Large intestine (tissue), 3 donors: ENCODE results near the gene WDFY4. TPM values are rescaled to one million over a fixed set of nuclear protein-coding genes. Genes with fewer than 3 reads are reported as not detected.

Experiments
- DNase-seq, 2 donors: peaks; one replicate each; pipeline versions ENCODE4 v3.0.0 to v3.0.0-alpha.2; 2013
- H3K27ac ChIP-seq: one replicate; pipeline ENCODE4 v1.5.1; 2013; ENCODE audit warnings: low read length
- H3K27me3 ChIP-seq: 2 replicates; pipeline ENCODE4 v1.6.1; 2013; ENCODE audit warnings: low read length; ENCODE audit not compliant: control insufficient read depth, insufficient read depth
- H3K36me3 ChIP-seq: 2 replicates; pipeline ENCODE4 v1.6.1; 2013; ENCODE audit warnings: low read length; ENCODE audit not compliant: control insufficient read depth, insufficient read depth
- H3K4me1 ChIP-seq: one replicate; pipeline ENCODE4 v1.6.1; 2013; ENCODE audit warnings: low read length; ENCODE audit not compliant: control insufficient read depth, insufficient read depth
- H3K4me3 ChIP-seq: one replicate; pipeline ENCODE4 v1.5.1; 2013; ENCODE audit warnings: low read length
- H3K9me3 ChIP-seq: one replicate; pipeline ENCODE4 v1.6.1; 2013; ENCODE audit warnings: mild to moderate bottlenecking, low read depth, low read length, moderate library complexity; ENCODE audit not compliant: control insufficient read depth
- WGBS: methylation state at CpG from one replicate; pipeline ENCODE4 v1.1.5; 2013; ENCODE audit warnings: low lambda C conversion rate; ENCODE audit not compliant: insufficient coverage; 5-methylcytosine and 5-hydroxymethylcytosine counted together
- polyA plus RNA-seq: library from polyadenylated mRNA; unstranded; fragments of 120-200 nt; gene quantifications from one replicate; pipeline ENCODE4 v1.2.1, GENCODE V29; 2013

WDFY4 gene
- polyA plus RNA-seq, 1 donor = 3.5 TPM

GRCh38 chr10:48760983-48761382 is 76.3 kb downstream of the WDFY4 start:
- H3K36me3 ChIP-seq = no peaks in the 10 kb centered on the region
- no peak overlapping the region for H3K27ac ChIP-seq
- no peak overlapping the region for H3K4me3 ChIP-seq
- H3K4me1 ChIP-seq = no peaks in the 10 kb centered on the region
- DNase-seq = no peak
- H3K9me3 ChIP-seq = no peaks in the 10 kb centered on the region
- H3K27me3 ChIP-seq = peaks cover 3% of the 10 kb centered on the region
- 93% methylated on average over 2 of the region's 5 CpGs for WGBS

- DNase-seq = no peak
- no CpG with 5 or more reads among the region's 6 CpGs for WGBS
- no peaks in the 10 kb centered on the region for H3K36me3 ChIP-seq
- no peak overlapping the region for H3K4me3 ChIP-seq
- no peak overlapping the region for H3K27ac ChIP-seq
- H3K27me3 ChIP-seq = peaks cover 3% of the 10 kb centered on the region
- H3K9me3 ChIP-seq = no peaks in the 10 kb centered on the region
- no peaks in the 10 kb centered on the region for H3K4me1 ChIP-seq
Observed at GRCh38 chr10:48762064-48763042, 77.7 kb downstream of the WDFY4 start.

- H3K36me3 ChIP-seq = no peaks in the 10 kb centered on the region
- H3K4me1 ChIP-seq = no peaks in the 10 kb centered on the region
- H3K4me3 ChIP-seq = no peak overlapping the region
- peaks cover 3% of the 10 kb centered on the region for H3K27me3 ChIP-seq
- H3K27ac ChIP-seq = no peak overlapping the region
- WGBS = 100% methylated on average over 3 of the region's 5 CpGs
- DNase-seq = no peak
- no peaks in the 10 kb centered on the region for H3K9me3 ChIP-seq
Observed at GRCh38 chr10:48763403-48763965, 78.8 kb downstream of the WDFY4 start.

DNA sequence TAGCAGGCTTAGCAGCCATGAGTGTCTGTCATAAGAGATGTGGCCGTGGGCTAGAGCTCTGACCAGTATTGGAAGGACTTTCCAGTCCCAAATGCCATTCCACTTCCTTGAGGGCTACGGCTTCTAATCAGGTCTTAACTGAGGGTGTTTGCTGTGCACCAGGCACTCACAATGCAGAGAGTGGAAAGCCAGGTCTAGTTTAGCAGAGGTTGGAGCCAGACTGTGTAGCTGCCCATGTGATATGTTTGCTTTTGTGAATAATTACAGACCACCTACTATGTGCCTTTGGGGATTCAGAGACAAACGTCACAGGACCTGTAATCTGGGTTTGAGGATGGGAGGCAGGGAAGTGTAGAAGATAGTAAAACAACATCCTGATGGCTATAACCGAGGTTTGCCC is 79.8 kb downstream of the WDFY4 start:
- Histone ChIP-seq H3K36me3 (no peaks in the 10 kb centered on the region), H3K27me3 (peaks cover under 1% of the 10 kb centered on the region), H3K4me3 (no peak overlapping the region), H3K4me1 (no peaks in the 10 kb centered on the region), H3K9me3 (no peaks in the 10 kb centered on the region), H3K27ac (no peak overlapping the region)
- 70% methylated on average over 2 of the region's 4 CpGs for WGBS
- no peak for DNase-seq

- WGBS = no CpG with 5 or more reads among the region's 1 CpG
- H3K27me3 ChIP-seq = no peaks in the 10 kb centered on the region
Observed at GRCh38 chr10:48765039-48765438, 80.4 kb downstream of the WDFY4 start.

DNA sequence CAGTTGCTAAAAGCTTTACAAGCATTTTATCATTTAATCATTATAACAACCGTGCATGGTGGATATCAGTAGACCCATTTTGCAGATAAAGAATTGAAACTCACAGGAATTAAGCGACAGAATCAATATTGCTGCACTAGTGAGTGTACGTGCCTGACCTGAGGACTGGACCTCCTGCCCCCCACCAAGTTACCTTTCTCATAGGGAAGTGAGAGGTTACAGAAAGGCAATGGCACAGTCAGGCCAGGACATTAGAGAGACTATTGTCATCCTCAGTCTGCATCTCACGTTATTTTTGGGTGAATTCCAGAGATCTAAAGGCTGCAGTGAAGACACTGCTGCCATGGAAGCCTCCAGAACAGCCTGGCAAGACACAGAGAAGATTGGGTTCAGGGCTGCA is 80.9 kb downstream of the WDFY4 start:
- no peak for DNase-seq
- Histone ChIP-seq H3K27ac (no peak overlapping the region), H3K4me1 (no peaks in the 10 kb centered on the region), H3K9me3 (no peaks in the 10 kb centered on the region), H3K36me3 (no peaks in the 10 kb centered on the region), H3K27me3 (no peaks in the 10 kb centered on the region), H3K4me3 (no peak overlapping the region)
- no CpG with 5 or more reads among the region's 4 CpGs for WGBS

More at GRCh38 chr10:48765039-48765438, 80.4 kb downstream of the WDFY4 start:
- no peaks in the 10 kb centered on the region for H3K36me3 ChIP-seq
- H3K4me3 ChIP-seq = no peak overlapping the region
- H3K4me1 ChIP-seq = no peaks in the 10 kb centered on the region
- no peak for DNase-seq
- H3K27ac ChIP-seq = no peak overlapping the region
- no peaks in the 10 kb centered on the region for H3K9me3 ChIP-seq

DNA sequence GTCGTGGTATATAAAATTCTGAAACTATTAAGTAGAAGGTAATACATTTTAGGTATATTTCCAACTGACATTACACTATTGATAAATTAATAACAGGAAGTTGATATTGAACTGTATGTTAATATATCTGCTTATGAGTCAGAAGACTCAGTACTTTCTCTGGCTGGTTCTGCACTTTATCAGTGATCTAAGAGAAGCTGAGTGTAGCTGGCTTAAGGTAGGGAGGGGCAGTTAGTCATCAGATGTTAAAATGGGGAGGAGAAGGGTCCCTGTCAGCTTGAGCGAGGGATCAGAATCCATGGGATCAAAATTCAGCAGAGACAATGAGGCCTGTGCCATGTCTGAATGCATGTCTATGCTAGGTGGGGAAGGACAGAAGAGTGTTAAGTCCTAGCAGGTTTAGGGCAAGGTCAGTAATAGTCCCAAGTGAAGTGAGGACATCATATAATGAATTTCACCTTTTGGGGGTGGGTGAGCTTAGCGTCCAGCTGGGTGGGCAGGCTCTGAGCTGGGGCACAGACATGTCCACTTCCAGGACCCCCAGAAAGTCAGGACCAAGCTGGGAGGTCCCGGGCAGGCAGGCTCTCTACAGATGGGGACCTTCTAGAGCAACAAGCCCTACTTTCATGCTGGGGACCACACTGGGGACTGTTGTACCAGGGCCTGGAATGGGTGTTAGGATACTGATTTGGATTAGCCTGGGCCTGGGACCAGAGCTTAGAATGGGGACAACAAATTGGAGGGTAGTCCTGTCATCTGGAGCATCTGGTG is 82.9 kb downstream of the WDFY4 start:
- WGBS = no CpG with 5 or more reads among the region's 4 CpGs
- H3K27ac ChIP-seq = no peak overlapping the region
- no peaks in the 10 kb centered on the region for H3K9me3 ChIP-seq

DNA sequence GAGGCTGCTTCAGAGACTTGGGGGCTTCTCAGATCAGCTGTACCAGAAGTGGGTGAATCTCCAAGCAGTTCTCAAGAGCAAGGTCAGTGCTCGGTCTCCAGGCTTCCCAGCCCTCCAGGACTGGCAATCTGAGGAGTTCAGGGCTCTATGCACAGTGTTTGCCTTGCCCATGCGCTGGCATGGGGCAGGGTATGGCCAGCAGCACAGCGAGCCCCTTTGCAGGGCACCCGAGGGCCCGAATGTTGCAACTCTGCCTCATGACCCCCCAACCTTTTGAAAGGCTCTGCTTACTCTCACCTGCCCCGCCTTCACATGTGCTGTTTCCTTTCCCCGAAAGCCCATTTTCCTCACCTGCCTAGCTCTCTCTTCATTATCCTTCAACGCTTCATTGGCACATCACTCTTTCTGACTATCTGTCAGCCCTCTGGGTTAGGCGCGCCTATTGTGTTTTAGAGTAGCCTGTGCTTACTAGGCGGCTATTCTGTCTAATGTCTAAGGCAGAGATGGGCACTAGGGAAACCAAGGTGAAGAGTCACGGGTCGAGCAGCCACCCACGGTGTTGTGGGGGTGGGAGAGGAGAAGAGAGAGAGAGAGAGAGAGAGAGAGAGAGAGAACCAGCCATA is 83.6 kb downstream of the WDFY4 start:
- 100% methylated on average over 4 of the region's 14 CpGs for whole genome bisulfite sequencing
- Histone ChIP-seq H3K4me3 (no peak overlapping the region), H3K36me3 (no peaks in the 10 kb centered on the region), H3K4me1 (no peaks in the 10 kb centered on the region), H3K27me3 (no peaks in the 10 kb centered on the region), H3K9me3 (no peaks in the 10 kb centered on the region), H3K27ac (no peak overlapping the region)
- no peak for DNase-seq

More for the DNA sequence above, 82.9 kb downstream of the WDFY4 start:
- Histone ChIP-seq H3K4me3 (no peak overlapping the region), H3K36me3 (no peaks in the 10 kb centered on the region), H3K27me3 (no peaks in the 10 kb centered on the region), H3K4me1 (no peaks in the 10 kb centered on the region)
- DNase-seq = no peak

DNA sequence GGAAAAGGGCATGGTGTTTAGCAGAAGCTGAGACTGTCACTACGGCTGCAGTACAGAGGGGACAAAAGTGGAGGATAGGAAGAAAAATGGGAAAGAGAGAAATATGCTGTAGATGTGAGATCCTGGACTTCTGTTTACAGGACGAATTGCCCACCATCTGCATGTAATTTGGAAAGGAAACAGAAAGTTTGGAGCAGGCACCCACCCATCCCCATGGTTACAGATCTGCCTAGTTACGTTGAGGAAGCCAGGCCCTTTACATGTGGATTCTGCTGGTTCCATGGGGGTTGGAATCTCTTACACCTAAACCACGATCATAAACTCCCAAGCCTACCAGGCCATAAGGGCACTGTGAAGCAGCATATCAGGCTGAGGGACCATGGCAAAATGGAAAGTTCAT is 84.3 kb downstream of the WDFY4 start:
- 100% methylated on average over 1 of the region's 4 CpGs for WGBS
- Histone ChIP-seq H3K27me3 (no peaks in the 10 kb centered on the region), H3K36me3 (no peaks in the 10 kb centered on the region), H3K4me1 (no peaks in the 10 kb centered on the region), H3K9me3 (no peaks in the 10 kb centered on the region), H3K4me3 (no peak overlapping the region), H3K27ac (no peak overlapping the region)
- DNase-seq = no peak
